ENCODE results near the gene VPS50.
"Not testable (repeated sequence)": the region's sequence is repeated elsewhere in the genome, so short reads cannot be mapped to it uniquely, and the experiment has no call there.

VPS50 gene

DNA sequence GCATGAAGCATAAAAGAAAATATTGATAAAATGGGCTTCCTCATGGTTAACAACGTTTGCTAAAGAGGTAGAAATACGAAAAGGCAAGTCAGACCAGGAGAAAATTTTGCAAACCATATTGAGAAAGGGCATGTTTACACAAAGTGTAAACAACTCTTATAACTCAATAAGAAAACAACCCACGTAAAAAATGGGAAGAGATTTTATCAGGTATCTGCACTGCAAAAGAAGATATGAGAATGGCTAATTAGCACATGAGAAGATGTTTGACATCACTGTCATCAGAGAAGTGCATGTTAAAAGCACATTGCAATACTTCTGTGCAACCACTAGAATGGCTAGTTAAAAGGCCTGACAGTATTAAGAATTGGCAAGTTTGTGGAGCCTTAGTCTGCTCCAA is 99.5 kb downstream of the VPS50 start:
- no peak for DNase-seq (ENCODE audit: low read depth, low spot score)

DNA sequence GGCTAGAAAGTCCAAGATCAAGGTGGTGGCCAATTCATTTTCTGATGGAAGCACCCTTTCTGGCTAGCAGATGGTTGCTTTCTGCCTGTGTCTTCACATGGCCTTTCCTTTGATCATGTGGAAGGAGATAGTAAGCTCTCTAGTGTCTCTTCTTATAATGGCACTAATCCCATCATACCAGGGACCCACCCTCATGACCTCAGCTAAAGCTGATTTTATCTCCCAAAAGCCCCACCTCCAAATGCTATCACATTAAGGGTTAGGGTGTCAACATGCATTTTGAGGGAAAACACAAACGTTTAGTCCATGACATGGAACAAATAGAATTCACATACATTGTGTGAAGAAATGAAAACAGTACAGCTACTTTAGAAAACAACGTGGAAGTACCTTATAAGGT is 100.0 kb downstream of the VPS50 start:
- DNase-seq (ENCODE audit: low read depth, low spot score) = no peak

GRCh38 chr7:93337052-93337451 is 104.9 kb downstream of the VPS50 start:
- DNase-seq (ENCODE audit: low read depth, low spot score) = no peak

GRCh38 chr7:93342178-93342577 is 110.0 kb downstream of the VPS50 start:
- not testable (repeated sequence) for DNase-seq (ENCODE audit: low read depth, low spot score)

GRCh38 chr7:93350338-93350737 is 118.2 kb downstream of the VPS50 start:
- no peak for DNase-seq (ENCODE audit: low read depth, low spot score)

DNA sequence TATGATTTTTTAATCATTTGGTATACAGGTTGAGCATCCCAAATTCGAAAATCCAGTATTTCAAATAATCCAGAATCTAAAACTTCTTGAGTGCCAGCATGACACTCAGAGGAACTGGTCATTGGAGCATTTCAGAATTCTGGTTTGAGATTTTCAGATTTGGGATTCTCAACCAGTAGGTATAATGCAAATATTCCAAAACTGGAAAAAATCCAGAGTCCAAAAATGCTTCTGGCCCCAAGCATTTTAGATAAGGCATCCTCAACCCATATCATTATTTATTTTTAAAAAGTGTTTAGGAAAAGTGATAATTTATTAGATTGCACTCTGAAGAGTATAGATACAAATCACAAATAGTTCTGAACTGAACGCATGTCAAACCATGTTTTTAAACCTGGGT is 120.7 kb downstream of the VPS50 start:
- no peak for DNase-seq (ENCODE audit: low read depth, low spot score)

DNA sequence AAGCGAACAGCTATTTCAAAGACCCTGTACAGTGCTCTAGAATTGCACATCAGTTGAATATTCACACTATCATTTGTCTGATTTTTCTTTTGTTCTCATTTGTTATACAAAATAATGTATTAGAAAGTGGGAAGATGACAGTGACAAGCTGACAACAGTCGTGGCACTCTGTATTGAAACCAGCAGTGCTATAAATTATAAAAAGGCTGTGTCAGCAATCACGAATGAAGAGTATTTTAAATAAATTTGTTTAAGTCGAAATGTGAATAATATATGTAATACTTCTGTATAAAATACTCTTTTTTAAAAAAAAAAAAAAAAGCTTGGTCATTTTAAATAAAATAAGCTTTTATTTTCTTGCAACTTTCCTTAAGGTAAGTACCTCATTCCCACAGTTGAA is 122.6 kb downstream of the VPS50 start:
- DNase-seq (ENCODE audit: low read depth, low spot score) = no peak

DNA sequence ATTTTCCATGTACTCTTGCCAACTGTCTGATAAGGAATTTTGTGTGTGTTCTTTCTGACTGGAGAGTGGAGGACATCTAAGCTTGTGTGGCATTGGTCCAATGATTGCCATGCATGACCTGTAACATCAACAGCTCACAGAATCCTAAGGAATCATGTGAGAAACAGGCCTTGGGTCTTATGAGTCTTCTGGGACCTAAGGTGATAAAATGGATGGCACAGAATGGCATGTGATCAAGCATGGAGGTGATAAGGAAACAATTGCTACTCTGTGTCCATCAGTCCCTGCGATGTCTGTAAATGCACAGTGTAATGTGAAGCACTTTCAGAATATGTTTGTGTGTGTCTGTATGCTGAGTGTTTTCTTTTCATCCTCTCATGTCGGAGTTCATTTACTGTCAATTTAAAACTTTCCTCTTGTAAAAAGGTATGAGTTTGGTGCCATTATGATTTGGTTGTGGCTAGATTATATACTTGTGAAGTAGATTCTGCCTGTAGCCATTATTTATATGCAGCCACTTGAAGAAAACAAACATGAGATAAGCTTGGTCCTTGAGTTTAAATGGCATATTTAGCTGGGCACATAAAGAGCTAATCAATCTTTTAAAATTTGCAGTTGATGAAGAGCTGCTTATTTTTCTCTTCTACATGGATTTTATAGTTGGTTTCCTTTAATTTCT is 127.5 kb downstream of the VPS50 start:
- DNase-seq (ENCODE audit: low read depth, low spot score) = no peak

- DNase-seq (ENCODE audit: low read depth, low spot score) = no peak
Measured at GRCh38 chr7:93361853-93362252, 129.7 kb downstream of the VPS50 start.

DNA sequence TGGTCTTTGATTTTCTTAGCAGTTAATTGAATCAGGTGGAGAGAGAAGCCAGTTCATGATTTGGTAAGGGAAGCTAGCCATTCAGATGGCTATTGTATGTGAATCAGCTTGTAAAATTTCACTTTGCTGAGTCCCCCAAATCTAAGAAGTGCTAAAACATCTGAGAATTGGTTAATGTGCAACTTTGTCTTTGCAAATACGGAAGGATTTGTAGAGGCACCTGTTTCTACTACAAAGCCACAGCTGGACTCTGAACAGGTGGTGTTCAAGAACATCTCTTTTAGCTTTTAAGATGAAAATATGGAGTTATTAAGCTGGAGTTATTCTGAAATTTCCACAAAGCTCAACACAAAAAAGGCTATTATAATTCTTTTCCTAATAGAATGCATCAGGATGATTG is 132.6 kb downstream of the VPS50 start:
- no peak for DNase-seq (ENCODE audit: low read depth, low spot score)

GRCh38 chr7:93365341-93365740 is 133.2 kb downstream of the VPS50 start:
- DNase-seq (ENCODE audit: low read depth, low spot score) = no peak

DNA sequence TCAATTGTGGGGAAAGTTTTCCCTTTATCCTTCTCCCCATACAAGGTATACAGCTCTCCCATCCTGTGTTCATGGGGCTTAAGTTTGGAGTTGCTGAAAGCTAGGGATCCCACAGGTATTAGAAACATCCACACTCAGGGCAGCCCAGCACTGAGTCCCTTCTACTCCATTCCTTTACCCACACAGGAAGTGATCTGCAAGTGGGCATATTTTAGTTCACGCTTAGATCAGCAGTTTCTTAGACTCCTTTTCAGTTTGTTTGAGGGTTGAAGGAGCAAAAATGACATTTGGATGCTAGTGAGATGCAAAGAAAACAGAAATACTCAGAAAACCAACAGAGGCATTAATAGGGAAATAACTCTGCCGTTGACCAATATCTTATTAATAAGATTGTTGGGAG is 134.7 kb downstream of the VPS50 start:
- DNase-seq (ENCODE audit: low read depth, low spot score) = no peak

DNA sequence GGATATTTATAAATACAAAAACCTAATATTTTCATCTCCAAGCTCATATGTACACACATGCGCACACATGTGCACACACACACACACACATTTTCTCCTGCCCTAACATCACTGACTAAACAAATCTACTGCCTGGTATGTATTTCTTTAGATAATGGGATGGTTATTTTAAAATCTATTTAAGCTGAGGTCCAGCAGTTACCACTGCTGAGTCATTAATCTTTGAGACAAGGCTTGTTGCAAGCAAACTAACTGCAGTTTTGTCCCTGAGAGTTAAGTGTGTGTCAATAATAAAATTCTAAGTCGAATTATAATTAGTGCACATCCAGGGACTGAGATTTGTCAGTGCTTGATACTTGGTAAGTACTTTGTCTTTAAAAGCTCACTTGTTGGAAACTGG is 135.1 kb downstream of the VPS50 start:
- no peak for DNase-seq (ENCODE audit: low read depth, low spot score)

- not testable (repeated sequence) for DNase-seq (ENCODE audit: low read depth, low spot score)
Measured at GRCh38 chr7:93370937-93371336, 138.8 kb downstream of the VPS50 start.

- no peak for DNase-seq (ENCODE audit: low read depth, low spot score)
Measured at GRCh38 chr7:93373537-93373936, 141.4 kb downstream of the VPS50 start.

DNA sequence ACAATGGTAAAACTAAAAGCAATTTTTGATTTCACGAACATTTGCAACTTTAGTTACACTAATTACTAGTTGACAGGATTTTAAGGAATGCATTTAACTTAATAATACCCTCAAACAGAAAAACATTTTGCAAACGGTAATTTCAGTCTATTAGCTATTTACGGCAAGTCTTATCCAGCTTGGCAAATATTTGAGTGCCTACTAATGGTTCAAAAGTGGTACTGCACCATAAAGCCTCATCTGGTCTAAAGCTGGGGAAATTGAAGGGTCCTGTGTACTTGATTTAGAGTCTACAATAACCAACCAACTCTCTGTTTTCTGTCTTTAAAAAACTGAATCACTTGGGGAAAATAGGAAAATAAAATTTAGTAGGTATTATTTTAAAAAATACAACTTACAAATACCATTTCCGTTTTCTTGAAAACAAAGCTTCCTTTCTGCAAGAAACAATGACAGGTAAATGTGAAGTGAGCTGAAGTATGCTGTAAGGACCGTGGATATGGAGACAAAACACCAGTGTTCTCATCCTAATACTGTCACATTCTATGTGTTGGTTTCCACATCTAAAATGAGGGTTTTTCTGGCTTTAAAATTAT is 142.3 kb downstream of the VPS50 start:
- DNase-seq (ENCODE audit: low read depth, low spot score) = no peak

- no peak for DNase-seq (ENCODE audit: low read depth, low spot score)
Measured at GRCh38 chr7:93375603-93376002, 143.4 kb downstream of the VPS50 start.

DNA sequence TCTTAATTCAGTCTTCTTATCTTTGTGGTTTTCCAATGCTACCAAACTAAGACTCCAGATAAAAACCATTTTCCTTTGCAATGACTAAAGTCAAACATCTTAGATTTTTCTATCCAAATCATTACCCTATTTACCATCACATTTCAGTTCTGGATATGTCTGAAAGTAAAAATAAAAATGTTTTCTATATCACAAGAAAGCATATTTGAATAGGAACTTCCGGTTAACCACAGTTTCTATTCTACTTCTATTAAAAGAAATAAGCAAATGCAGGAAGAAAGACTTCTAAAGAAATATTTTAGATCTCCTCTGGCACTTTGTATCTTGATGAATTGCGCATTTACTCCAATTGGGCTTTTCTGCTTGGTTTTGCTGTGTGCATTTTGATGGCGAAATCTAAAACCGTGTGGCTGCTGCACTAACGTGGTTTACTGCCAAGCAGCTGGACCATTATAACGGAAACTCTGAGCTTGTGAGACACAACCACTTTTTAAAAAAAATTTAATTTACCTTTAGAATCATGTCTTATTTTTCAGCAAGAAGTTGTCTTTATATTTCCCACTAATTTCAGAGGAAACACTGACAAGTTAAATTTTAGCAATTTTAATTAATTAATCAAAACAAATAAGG is 146.1 kb downstream of the VPS50 start:
- DNase-seq (ENCODE audit: low read depth, low spot score) = no peak

DNA sequence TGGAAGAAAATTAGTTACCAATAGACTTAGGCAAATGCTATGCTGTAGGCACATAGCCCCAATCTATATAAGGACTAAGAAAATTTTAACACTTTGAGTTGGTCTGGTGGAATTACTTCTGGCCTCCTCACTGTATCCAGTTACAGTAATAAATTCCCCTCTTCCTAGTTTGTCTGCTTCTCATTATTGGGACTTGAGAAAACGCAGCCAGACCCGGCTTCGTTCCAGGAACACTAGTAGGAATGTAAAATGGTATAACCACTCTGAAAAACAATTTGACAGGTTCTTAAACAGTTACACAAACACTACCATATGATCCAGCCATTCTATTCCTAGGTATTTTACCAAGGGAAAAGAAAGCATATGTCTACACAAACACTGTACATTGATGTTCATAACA is 150.2 kb downstream of the VPS50 start:
- DNase-seq (ENCODE audit: low read depth, low spot score) = no peak

- DNase-seq (ENCODE audit: low read depth, low spot score) = no peak
Measured at GRCh38 chr7:93390660-93391059, 158.5 kb downstream of the VPS50 start.

DNA sequence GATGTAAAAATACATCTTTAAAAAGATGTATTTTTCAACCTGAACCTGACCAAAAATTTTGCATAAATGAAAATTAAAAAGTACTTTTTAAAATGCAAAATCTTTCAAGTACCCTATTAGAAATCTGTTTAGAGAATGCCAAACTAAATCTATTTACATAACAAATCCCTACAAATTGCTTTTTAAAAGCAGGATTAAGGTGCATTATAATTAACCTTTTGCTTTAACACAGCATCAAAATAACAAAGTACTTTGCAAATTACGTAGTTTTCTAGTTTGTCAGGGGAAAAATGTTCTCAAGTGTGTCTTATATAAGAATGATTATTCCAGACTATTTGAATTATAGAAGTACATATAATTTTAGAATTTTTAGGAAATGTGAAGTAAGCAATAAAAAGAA is 160.8 kb downstream of the VPS50 start:
- DNase-seq (ENCODE audit: low read depth, low spot score) = no peak

DNA sequence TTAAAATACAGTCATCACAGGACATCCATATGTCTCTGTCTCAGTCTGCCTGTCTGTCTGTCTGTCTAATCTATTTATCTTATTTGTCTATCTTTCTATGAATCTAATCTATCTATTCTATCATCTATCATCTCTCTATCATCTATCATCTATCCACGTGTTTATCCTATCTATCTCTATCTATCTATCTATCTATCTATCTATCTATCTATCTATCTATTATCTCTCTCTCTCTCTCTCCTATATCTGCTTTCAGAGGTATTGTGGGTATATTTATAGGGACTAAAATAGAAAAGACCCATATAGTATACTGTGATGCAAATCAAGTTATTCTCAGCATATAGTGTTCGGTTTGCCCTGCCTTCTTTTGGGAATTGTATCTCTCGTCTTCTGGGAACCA is 167.5 kb downstream of the VPS50 start:
- DNase-seq (ENCODE audit: low read depth, low spot score) = no peak

DNA sequence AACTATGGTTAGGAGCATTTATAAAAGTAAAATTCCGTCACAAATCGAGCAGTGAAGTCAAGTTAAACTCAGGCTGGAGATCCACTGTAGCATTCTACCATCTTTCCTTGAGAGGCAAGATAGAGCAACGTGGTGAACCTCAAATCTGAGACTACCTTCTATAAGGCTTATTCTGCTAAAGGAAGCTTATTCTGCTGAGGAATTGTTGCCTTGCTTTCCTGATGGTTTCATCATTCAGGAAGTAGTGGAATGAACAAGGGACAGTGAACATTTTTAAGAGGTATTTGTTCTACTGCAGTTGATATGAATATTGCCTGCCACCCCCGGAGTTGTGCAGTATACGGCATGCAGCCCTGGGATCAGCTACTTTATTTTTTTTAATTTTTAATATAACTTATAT is 170.8 kb downstream of the VPS50 start:
- DNase-seq (ENCODE audit: low read depth, low spot score) = no peak
